ENCODE data around the gene MEIS1. TPM values are rescaled to one million over a fixed set of nuclear protein-coding genes. Genes with fewer than 3 reads are reported as not detected.

The MEIS1 gene
- total RNA-seq, 1 experiment from 2014 or later: 0.66 TPM

- WGBS (ENCODE audit: extremely low coverage, insufficient read length, low lambda C conversion rate): no CpG with 5 or more reads among the region's 2 CpGs
- Mint-ChIP-seq H3K27ac (no peak overlapping the region), H3K27me3 (ENCODE audit: low read depth) (peaks cover 2% of the 10 kb centered on the region; the same call in 1 of the 2 replicates), H3K9me3 (no peaks in the 10 kb centered on the region), H3K36me3 (ENCODE audit: insufficient read depth in 1 of 3, low read depth in 3 of 3) (no peaks in the 10 kb centered on the region), H3K4me1 (peaks cover 12 to 18% of the 10 kb centered on the region in 2 experiments), H3K4me3 (no peak overlapping the region; a peak in 1 of 5 replicates)
- Histone ChIP-seq H3K9ac (ENCODE audit: extremely low read depth, insufficient read length, low read length) (no peak overlapping the region), H3K18ac (ENCODE audit: insufficient read length, low read depth, low read length) (no peak overlapping the region), H2AK5ac (ENCODE audit: insufficient read length, low read length) (no peak overlapping the region), H3K4me1 (ENCODE audit: insufficient read depth, low read length) (peaks cover 3% of the 10 kb centered on the region; the same call in 1 of the 2 replicates), H3K4ac (ENCODE audit: low read depth, low read length) (no peak overlapping the region), H3K4me2 (ENCODE audit: insufficient read depth, insufficient read length, low read length) (no peak overlapping the region), H4K5ac (ENCODE audit: insufficient read length, low read depth, low read length) (no peak overlapping the region), H4K8ac (replicated peaks; ENCODE audit: insufficient read length, low read depth, low read length) (no peak overlapping the region), H3K79me2 (ENCODE audit: insufficient read depth, low read length) (no peaks in the 10 kb centered on the region), H3K27me3 (ENCODE audit: insufficient read depth, low read length) (no peaks in the 10 kb centered on the region), H2BK20ac (ENCODE audit: low read depth, low read length, poor library complexity, severe bottlenecking) (no peak overlapping the region), H3T11ph (ENCODE audit: low read length) (no peak overlapping the region), H2BK120ac (ENCODE audit: low read depth, low read length, poor library complexity, severe bottlenecking) (no peak overlapping the region), H3K27ac (ENCODE audit: insufficient read length, low read depth, low read length) (no peak overlapping the region), H2BK5ac (ENCODE audit: insufficient read length, low read length) (no peak overlapping the region), H3K9me3 (ENCODE audit: control insufficient read depth, low read depth, low read length) (no peaks in the 10 kb centered on the region), H3K23ac (ENCODE audit: insufficient read length, low read depth, low read length) (no peak overlapping the region), H2BK12ac (ENCODE audit: insufficient read length, low read depth, low read length) (no peak overlapping the region), H4K20me1 (ENCODE audit: control insufficient read depth, insufficient read depth, insufficient read length) (no peaks in the 10 kb centered on the region), H3K79me1 (ENCODE audit: insufficient read depth, low read depth, low read length, poor library complexity, severe bottlenecking) (no peaks in the 10 kb centered on the region), H2BK15ac (ENCODE audit: low read depth, low read length) (no peak overlapping the region), H2AFZ (ENCODE audit: low read length) (no peak overlapping the region), H3K14ac (ENCODE audit: insufficient read depth, low read length) (no peak overlapping the region), H3K56ac (ENCODE audit: insufficient read length, low read depth, low read length) (no peak overlapping the region), H3K23me2 (ENCODE audit: insufficient read length, low read depth, low read length, poor library complexity, severe bottlenecking) (no peaks in the 10 kb centered on the region), H4K91ac (ENCODE audit: insufficient read length, low read depth, low read length) (no peak overlapping the region)
- no peak for DNase-seq
- no peak for TF ChIP-seq CTCF (conservative IDR thresholded peaks at IDR 0.05)
Observed at GRCh38 chr2:66560683-66561082, 125.8 kb downstream of the MEIS1 start.

Data from H9 (cell line).